Central memory CD8-positive, alpha-beta T cell (primary cell): Measurements from ENCODE around the gene CCDC69.

ENCODE experiments used
- ATAC-seq: fragments of 150-1000 bp; cut with Tn5 transposase; replicated peaks from 2 replicates; pipeline ENCODE4 v1.10.0; 2022; ENCODE audit warnings: mild to moderate bottlenecking, moderate FRiP score, moderate number of reproducible peaks; ENCODE audit not compliant: poor library complexity, severe bottlenecking; ENCODE audit errors: extremely low read depth
- DNase-seq, 2 donors: peaks; one replicate each; pipeline ENCODE4 v3.0.0; 2021; ENCODE audit warnings: low spot score in 2 of 2
- H3K27ac Mint-ChIP-seq: one replicate; pipeline ENCODE4 v1.8.0; 2022; ENCODE audit warnings: low read depth, mild to moderate bottlenecking, moderate library complexity, mixed read lengths
- H3K27me3 Mint-ChIP-seq: one replicate; pipeline ENCODE4 v1.8.0; 2022; ENCODE audit warnings: mixed read lengths
- H3K36me3 Mint-ChIP-seq: one replicate; pipeline ENCODE4 v1.8.0; 2022; ENCODE audit warnings: mild to moderate bottlenecking, moderate library complexity, mixed read lengths; ENCODE audit not compliant: insufficient read depth
- H3K4me1 Mint-ChIP-seq: one replicate; pipeline ENCODE4 v1.8.0; 2022; ENCODE audit warnings: mixed read lengths
- H3K4me3 Mint-ChIP-seq: one replicate; pipeline ENCODE4 v1.8.0; 2022; ENCODE audit warnings: mild to moderate bottlenecking, moderate library complexity, mixed read lengths
- H3K9me3 Mint-ChIP-seq: one replicate; pipeline ENCODE4 v1.8.0; 2022; ENCODE audit warnings: mixed read lengths

Gene CCDC69

DNA sequence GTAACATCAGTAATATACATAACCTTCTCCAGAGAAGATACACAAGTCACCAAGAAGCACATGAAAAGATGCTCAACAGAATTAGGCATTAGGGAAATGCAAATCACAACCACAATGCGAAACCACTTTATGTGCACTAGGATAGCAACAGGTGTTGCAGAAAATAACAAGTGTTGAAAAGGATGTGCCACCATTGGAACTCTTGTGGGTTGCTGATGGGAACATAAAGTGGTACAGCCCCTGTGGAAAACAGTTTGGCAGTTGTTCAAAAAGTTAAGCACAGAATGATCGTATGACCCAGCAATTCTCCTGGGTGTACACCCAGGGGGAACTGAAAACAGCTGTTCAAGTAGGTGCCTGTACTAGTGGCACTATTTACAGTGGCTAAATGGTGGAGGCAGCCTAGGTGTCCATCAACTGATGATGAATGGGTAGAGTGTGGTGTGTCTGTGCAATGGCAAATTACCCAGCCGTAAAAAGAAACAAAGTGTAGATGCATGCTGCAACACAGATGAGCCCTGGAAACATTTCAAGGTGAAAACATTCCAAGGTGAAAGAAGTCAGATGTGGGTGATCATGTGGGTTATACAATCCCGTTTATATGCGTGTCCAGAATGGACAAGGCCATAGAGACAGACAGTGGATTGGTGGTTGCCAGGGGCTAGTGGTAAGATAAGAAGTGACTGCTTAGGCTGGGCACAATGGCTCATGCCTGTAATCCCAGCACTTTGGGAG is 27.2 kb downstream of the CCDC69 start:
- Mint-ChIP-seq H3K4me1 (peaks cover 46% of the 10 kb centered on the region), H3K9me3 (no peaks in the 10 kb centered on the region), H3K36me3 (peaks cover 41% of the 10 kb centered on the region), H3K27me3 (no peaks in the 10 kb centered on the region), H3K4me3 (no peak overlapping the region), H3K27ac (peak overlapping the region; percentile 79)
- DNase-seq (no peak), ATAC-seq (no peak)

DNA sequence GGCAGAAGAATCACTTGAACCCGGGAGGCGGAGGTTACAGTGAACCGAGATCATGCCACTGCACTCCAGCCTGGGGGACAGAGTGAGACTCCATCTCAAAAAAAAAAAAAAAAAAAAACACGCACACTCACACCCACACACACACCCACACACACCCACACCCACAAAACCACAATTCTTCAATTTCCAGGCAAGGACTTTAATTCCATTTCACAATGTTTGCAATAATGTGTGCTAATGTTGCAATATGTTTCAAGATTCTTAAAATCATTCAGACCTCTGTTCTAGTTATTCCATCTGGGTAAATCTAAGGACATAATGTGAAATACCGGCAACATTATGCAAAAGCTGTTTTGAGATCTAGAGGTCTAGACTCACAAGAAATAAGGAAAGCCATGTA is 28.3 kb downstream of the CCDC69 start:
- Mint-ChIP-seq H3K36me3 (peaks cover 41% of the 10 kb centered on the region), H3K4me3 (peak overlapping the region; percentile 9), H3K9me3 (no peaks in the 10 kb centered on the region), H3K4me1 (peaks cover 52% of the 10 kb centered on the region), H3K27ac (peak overlapping the region; percentile 79), H3K27me3 (no peaks in the 10 kb centered on the region)
- DNase-seq (no peak), ATAC-seq (no peak)

DNA sequence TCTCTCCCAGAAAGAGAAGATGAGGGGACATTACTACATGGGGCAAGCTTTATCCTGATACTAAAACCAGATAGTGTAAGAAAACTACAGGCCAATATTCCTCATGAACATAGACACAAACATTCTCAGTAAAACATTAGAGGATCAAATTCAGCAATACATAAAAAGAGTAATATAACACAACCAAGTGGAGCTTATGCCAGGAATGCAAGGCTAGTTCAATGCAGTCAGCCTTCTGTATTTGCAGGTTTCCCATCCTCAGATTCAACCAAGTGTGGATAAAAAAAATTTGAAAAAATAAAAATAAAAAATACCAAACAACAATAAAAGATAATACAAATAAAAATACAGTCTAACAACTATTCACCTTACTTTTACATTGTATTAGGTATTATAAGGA is 31.3 kb downstream of the CCDC69 start:
- no peak for ATAC-seq
- H3K4me1 Mint-ChIP-seq: peaks cover 58% of the 10 kb centered on the region

DNA sequence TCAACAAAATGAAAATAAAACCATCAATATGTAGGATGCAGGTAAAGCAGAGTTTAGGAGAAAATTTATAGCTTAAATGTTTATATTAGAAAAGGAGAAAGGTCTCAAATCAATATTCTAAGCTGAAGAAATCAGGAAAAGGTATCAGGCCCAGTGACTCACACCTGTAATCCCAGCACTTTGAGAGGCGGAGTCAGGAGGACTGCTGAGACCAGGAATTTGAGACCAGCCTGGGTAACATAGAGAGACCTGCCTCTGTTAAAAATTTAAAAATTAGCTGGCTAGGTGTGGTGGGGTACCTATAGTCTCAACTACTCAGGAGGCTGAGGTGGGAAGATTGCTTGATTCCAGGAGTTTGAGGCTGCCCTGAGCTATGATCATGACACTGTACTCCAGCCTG is 32.2 kb downstream of the CCDC69 start:
- ATAC-seq (no peak), DNase-seq (no peak)
- Mint-ChIP-seq H3K36me3 (peaks cover 44% of the 10 kb centered on the region), H3K4me1 (peaks cover 59% of the 10 kb centered on the region), H3K27me3 (no peaks in the 10 kb centered on the region), H3K9me3 (peaks cover 8% of the 10 kb centered on the region), H3K4me3 (no peak overlapping the region), H3K27ac (peak overlapping the region; percentile 39)

More for the DNA sequence above, 31.3 kb downstream of the CCDC69 start:
- Mint-ChIP-seq H3K9me3 (peaks cover 8% of the 10 kb centered on the region), H3K36me3 (peaks cover 45% of the 10 kb centered on the region), H3K27ac (no peak overlapping the region), H3K4me3 (no peak overlapping the region), H3K27me3 (no peaks in the 10 kb centered on the region)
- no peak for DNase-seq

DNA sequence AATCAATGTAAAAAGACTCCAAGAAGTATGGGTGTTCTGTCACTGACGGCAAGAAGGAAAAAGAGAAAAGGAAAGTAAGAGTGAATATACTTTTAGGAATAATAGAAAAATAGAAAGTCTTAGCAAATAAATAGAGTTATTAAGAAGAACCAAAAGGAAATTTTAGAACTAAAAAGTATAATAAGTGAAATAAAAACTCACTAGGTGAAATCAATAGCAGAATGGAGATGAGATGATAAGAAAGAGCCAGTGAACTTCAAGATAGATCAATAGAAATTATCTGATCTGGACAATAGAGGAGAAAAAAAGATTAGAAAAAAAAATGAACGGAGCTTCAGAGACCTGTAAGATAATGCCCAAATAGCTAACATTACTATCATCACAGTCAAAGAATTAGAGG is 34.7 kb downstream of the CCDC69 start:
- peaks cover 8% of the 10 kb centered on the region for H3K9me3 Mint-ChIP-seq
- H3K27me3 Mint-ChIP-seq: no peaks in the 10 kb centered on the region
- DNase-seq (no peak), ATAC-seq (no peak)
- peak overlapping the region; percentile 16 for H3K27ac Mint-ChIP-seq
- no peak overlapping the region for H3K4me3 Mint-ChIP-seq
- H3K36me3 Mint-ChIP-seq: peaks cover 47% of the 10 kb centered on the region
- peaks cover 41% of the 10 kb centered on the region for H3K4me1 Mint-ChIP-seq

DNA sequence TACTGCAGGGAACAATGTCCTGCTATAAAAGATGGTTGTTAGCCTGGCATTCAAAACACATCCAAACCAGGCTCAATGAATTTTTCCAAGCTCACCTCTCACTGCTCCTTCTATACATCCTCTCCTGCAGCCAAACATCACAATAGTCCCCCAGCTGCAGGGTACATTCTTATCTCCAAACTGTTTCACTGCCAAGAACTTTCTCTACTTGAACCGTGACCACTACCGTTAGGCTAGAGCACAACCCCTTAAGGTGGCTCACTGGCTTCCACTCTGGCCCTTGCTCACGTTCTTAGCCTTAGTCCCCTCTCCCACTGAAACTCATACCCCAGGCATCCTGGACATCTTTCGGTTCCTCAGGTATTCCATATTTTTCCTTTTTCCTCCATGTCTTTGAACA is 37.4 kb downstream of the CCDC69 start:
- Mint-ChIP-seq H3K27me3 (no peaks in the 10 kb centered on the region), H3K4me3 (no peak overlapping the region), H3K4me1 (peaks cover 37% of the 10 kb centered on the region), H3K36me3 (peaks cover 48% of the 10 kb centered on the region), H3K9me3 (peaks cover 8% of the 10 kb centered on the region), H3K27ac (peak overlapping the region; percentile 68)
- DNase-seq (no peak), ATAC-seq (no peak)

DNA sequence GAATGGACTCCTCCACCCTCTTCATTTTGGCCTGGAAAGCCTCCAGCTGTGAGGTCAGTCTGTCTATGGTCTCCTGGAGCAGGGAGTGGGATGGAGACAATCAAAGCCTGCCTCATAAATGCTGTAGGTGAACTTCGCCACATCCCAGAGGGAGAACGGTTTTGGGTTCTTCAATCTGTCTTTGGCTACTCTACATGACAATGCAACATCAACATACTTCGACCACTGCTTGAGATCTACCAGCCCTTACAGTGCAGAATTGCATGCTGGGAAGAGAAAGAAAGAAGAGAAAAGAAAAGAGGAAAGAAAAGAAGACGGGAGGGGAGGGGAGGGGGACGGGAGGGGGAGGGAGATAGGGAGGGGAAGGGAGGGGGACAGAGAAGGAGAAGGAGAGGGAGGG is 37.8 kb downstream of the CCDC69 start:
- Mint-ChIP-seq H3K27me3 (no peaks in the 10 kb centered on the region), H3K9me3 (peaks cover 8% of the 10 kb centered on the region), H3K36me3 (peaks cover 43% of the 10 kb centered on the region), H3K4me3 (no peak overlapping the region), H3K4me1 (peaks cover 32% of the 10 kb centered on the region), H3K27ac (peak overlapping the region; percentile 68)
- ATAC-seq: no peak
- DNase-seq: no peak

DNA sequence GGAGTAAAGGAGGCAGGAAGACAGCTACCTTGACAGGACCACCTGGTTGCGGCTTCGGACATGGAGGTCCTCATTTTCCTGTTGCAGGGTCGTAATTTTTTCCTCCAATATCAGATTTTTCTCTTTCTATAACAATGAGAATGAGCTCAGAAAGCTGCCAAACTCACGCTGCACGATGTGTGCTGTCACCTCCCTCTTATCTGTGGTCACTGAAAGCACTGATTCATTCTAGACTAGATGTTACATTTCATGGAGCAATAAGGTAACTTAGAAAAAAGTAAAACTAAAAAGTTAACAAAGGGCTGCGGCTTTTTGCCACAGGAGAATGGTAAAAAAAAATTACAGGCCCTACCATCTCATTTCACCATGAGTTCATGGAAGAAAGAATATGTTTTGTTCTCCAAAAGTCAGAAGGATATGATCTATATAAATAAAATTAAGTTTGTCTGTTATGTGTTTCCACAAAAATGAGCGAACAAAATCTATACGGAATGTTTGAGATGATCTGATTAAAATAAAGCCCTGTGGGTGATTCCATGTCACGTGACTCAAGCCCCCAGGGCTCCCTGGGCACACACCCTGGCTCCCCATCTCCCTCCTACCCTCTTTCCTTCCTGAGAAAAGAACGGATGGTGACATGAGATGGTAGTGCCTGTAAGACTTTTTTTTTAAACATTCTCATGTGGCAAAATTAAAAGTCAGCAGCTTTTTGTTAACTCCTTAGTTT is 39.4 kb downstream of the CCDC69 start:
- H3K27ac Mint-ChIP-seq: peak overlapping the region; percentile 68
- ATAC-seq (no peak), DNase-seq (no peak)
- no peak overlapping the region for H3K4me3 Mint-ChIP-seq
- H3K9me3 Mint-ChIP-seq: peaks cover 8% of the 10 kb centered on the region
- H3K27me3 Mint-ChIP-seq: no peaks in the 10 kb centered on the region
- H3K36me3 Mint-ChIP-seq: peaks cover 40% of the 10 kb centered on the region
- peaks cover 17% of the 10 kb centered on the region for H3K4me1 Mint-ChIP-seq

DNA sequence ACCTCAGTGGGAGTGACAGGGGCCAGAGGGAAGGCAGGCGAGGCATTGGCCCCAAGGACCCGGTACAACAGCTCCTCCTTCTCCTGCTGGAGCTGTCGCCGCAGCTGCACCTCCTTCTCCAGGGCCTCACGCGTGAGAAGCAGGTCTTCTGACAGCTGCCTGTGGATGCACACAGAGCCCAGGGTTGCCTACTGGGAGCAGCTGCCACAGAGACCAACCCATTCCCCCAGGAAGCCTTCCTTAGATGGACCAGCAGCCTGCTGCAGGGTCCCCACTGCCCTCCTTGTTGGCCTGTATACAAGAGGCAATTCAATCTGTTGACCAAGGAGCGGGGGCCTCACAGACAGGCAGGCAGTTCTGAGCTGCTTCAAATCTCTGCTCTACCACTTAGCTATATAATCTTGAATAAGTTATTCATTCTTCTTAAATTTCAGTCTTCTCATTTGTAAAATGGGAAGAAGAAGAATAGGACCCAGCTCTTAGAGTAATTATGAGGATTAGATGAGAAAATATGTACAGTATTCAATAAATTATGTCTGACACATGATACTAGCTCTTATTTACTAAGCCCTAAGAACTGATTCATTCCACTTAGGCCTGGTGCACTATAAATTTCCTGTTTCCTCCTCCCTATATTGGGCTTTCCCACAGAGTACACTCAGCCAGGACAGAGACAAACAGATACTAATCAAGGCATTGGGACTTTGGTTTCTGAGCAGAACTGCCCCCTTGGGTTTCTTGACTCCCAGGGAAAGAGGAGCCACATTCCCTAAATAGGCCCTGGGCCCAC is 40.2 kb downstream of the CCDC69 start:
- Mint-ChIP-seq H3K27ac (no peak overlapping the region), H3K9me3 (no peaks in the 10 kb centered on the region), H3K4me3 (no peak overlapping the region), H3K36me3 (peaks cover 32% of the 10 kb centered on the region), H3K4me1 (peaks cover 14% of the 10 kb centered on the region), H3K27me3 (no peaks in the 10 kb centered on the region)
- no peak for DNase-seq
- ATAC-seq: no peak

DNA sequence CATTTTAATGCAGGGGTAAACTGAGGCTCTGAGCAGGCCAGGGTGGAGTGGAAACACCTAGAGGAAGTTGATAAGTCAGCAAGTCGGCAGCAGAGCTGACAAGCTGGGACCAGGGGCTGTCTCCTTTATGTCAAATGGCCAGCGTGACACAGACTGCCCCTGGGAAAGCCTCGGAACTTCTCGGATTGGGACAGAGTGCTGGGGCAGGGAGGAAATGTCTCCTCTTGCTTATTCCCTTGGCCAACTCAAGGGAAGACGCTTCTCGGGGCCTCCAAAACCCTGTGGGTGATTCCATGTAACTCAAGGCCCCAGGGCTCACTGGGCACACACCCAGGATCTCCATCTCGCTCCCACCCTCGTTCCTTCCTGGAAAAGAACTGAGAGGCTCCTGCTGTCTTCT is 40.9 kb downstream of the CCDC69 start:
- Mint-ChIP-seq H3K4me1 (peaks cover 14% of the 10 kb centered on the region), H3K27ac (no peak overlapping the region), H3K9me3 (no peaks in the 10 kb centered on the region), H3K4me3 (no peak overlapping the region), H3K27me3 (no peaks in the 10 kb centered on the region), H3K36me3 (peaks cover 35% of the 10 kb centered on the region)
- ATAC-seq: no peak
- no peak for DNase-seq

DNA sequence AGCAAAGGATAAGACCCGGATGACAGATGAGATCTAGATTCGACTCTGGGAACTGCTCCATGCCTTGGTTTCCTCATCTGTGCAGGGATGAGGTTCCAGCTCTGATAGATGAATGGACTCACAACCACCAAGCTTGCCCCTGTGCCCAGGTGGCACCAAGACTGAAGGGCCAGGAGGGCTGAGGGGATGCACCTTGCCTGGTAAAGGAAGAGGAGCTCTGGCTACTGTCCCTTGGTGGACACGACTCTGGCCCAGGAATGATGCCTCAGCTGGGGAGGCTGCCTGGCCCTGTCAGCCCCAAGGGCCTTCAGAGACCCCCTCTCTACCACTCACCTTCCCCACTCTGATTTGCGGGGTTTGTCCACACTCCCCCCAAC is 41.4 kb downstream of the CCDC69 start:
- no peak for ATAC-seq
- Mint-ChIP-seq H3K27ac (no peak overlapping the region), H3K4me3 (no peak overlapping the region), H3K27me3 (no peaks in the 10 kb centered on the region), H3K4me1 (peaks cover 14% of the 10 kb centered on the region), H3K9me3 (no peaks in the 10 kb centered on the region), H3K36me3 (peaks cover 30% of the 10 kb centered on the region)
- DNase-seq: no peak

DNA sequence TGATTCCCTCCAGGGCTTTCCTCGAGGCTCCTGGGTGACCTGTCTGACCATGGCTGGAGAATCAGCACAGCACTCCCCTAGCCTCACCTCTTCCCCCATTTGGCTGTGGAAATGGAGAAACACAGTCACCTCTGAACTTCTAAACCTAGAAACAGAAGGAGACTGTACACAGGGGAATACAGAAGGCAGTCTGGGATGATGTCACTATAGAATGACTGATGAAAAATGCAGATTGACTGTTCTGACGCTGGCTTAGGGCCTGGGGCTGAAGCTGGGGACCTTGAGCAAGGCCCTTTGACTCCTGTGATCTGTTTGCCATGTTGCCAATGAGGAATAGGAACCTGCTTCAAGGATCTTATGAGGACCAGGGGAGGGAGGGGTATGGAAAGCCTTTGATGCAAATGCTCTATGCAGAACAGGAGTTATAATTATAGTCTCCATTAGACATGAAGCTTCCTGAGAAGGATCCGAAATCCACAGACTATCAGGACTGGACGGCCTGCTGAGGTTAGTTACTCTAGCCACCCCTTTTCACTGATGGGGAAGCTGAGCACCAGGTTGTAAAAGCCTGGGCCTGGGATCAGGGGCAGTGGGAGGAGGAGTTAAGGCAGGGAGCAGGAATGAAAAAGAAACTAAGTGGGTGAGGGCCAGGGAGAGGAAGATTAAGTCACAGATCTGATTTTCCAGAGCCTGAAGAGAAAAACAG is 41.9 kb downstream of the CCDC69 start:
- no peaks in the 10 kb centered on the region for H3K27me3 Mint-ChIP-seq
- no peak overlapping the region for H3K27ac Mint-ChIP-seq
- H3K36me3 Mint-ChIP-seq: peaks cover 27% of the 10 kb centered on the region
- ATAC-seq: no peak
- H3K4me3 Mint-ChIP-seq: no peak overlapping the region
- H3K4me1 Mint-ChIP-seq: peaks cover 12% of the 10 kb centered on the region
- H3K9me3 Mint-ChIP-seq: no peaks in the 10 kb centered on the region
- DNase-seq: no peak
